Measurements from ENCODE around the gene VCAN.

Gene VCAN

GRCh38 chr5:83471405-83472212 lies at the start of gene VCAN:
VCAN (plus strand) TSS chr5:83471744; CDS start chr5:83483519, 11,775 bp downstream.
- no peaks in the 10 kb centered on the region for H3K27me3 ChIP-seq (ENCODE audit: insufficient read depth, insufficient read length)
- H3K36me3 ChIP-seq (ENCODE audit: insufficient read depth, insufficient read length, low read length) = no peaks in the 10 kb centered on the region
- peaks cover 13% of the 10 kb centered on the region; the same call in 1 of the 2 replicates for H3K9me3 ChIP-seq (ENCODE audit: insufficient read depth, low read length)
- peak within 1 kb of the TSS; percentile 93 for H3K9ac ChIP-seq (ENCODE audit: insufficient read length, low read depth)
- DNase-seq (ENCODE audit: low read depth, low spot score) = no peak
- peak within 1 kb of the TSS; percentile 85 for H3K4me3 ChIP-seq (ENCODE audit: insufficient read length, low read depth)
- H3K4me1 ChIP-seq (ENCODE audit: insufficient read depth, insufficient read length) = no peaks in the 10 kb centered on the region
- TF ChIP-seq SUZ12 (IDR thresholded peaks at IDR 0.05; ENCODE audit: extremely low read depth, insufficient read depth, insufficient read length) (no peak), ZNF274 (IDR thresholded peaks at IDR 0.05; ENCODE audit: low read depth, low read length) (no peak), YY1 (IDR thresholded peaks at IDR 0.05; ENCODE audit: insufficient read depth, insufficient read length) (no peak)

DNA sequence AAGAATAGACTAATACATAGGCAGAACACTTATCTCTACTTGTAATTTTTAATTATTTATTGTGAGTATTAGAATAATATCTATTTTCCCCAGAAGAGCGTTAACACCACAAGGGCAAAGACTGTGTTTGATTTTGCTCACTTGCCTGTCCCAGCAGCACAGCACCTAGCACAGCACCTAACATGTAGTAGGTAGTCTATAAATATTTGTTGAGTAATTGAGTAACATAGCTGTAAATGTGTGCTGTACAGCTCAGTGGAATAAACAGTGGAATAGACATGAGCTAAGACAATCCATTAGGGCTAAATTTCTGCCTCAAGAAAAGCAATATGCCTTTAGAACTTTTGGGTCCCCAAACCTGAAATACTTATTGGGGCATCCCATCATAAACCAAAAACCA lies 49.3 kb upstream of the VCAN start:
- TF ChIP-seq YY1 (IDR thresholded peaks at IDR 0.05; ENCODE audit: insufficient read depth, insufficient read length) (no peak), SUZ12 (IDR thresholded peaks at IDR 0.05; ENCODE audit: extremely low read depth, insufficient read depth, insufficient read length) (no peak), ZNF274 (IDR thresholded peaks at IDR 0.05; ENCODE audit: low read depth, low read length) (no peak)
- H3K9me3 ChIP-seq (ENCODE audit: insufficient read depth, low read length) = no peaks in the 10 kb centered on the region; the same call in 1 of the 2 replicates
- no peak overlapping the region for H3K4me3 ChIP-seq (ENCODE audit: insufficient read length, low read depth)
- no peaks in the 10 kb centered on the region for H3K4me1 ChIP-seq (ENCODE audit: insufficient read depth, insufficient read length)
- no peaks in the 10 kb centered on the region for H3K36me3 ChIP-seq (ENCODE audit: insufficient read depth, insufficient read length, low read length)
- H3K9ac ChIP-seq (ENCODE audit: insufficient read length, low read depth) = no peak overlapping the region
- no peak for DNase-seq (ENCODE audit: low read depth, low spot score)
- H3K27me3 ChIP-seq (ENCODE audit: insufficient read depth, insufficient read length) = no peaks in the 10 kb centered on the region

- TF ChIP-seq ZNF274 (IDR thresholded peaks at IDR 0.05; ENCODE audit: low read depth, low read length) (no peak), YY1 (IDR thresholded peaks at IDR 0.05; ENCODE audit: insufficient read depth, insufficient read length) (no peak), SUZ12 (IDR thresholded peaks at IDR 0.05; ENCODE audit: extremely low read depth, insufficient read depth, insufficient read length) (no peak)
- Histone ChIP-seq H3K4me1 (ENCODE audit: insufficient read depth, insufficient read length) (no peaks in the 10 kb centered on the region), H3K9me3 (ENCODE audit: insufficient read depth, low read length) (no peaks in the 10 kb centered on the region), H3K4me3 (ENCODE audit: insufficient read length, low read depth) (no peak overlapping the region), H3K27me3 (ENCODE audit: insufficient read depth, insufficient read length) (no peaks in the 10 kb centered on the region), H3K36me3 (ENCODE audit: insufficient read depth, insufficient read length, low read length) (no peaks in the 10 kb centered on the region), H3K9ac (ENCODE audit: insufficient read length, low read depth) (no peak overlapping the region)
- no peak for DNase-seq (ENCODE audit: low read depth, low spot score)
Observed at GRCh38 chr5:83426855-83427254, 44.7 kb upstream of the VCAN start.

DNA sequence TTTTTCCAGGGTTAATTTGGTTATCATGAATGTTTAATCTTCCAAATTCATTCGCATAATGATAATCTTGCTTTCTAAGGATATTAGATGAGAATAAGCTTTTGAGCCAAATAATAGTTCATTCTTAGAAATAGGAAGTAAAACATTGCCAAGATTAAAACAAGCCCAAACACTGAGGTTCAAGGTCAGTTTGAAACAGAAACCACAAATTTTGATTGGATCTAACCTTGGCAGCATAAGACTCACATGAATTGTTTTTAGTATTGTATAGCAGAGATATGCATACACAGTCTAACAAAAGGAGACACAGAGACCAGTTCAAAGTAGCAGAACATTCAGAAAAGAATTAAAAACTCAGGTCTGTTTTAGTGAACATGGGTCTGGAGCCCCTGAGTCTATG lies 43.4 kb upstream of the VCAN start:
- no peak for DNase-seq (ENCODE audit: low read depth, low spot score)
- Histone ChIP-seq H3K4me1 (ENCODE audit: insufficient read depth, insufficient read length) (no peaks in the 10 kb centered on the region), H3K27me3 (ENCODE audit: insufficient read depth, insufficient read length) (no peaks in the 10 kb centered on the region), H3K36me3 (ENCODE audit: insufficient read depth, insufficient read length, low read length) (no peaks in the 10 kb centered on the region), H3K4me3 (ENCODE audit: insufficient read length, low read depth) (no peak overlapping the region), H3K9ac (ENCODE audit: insufficient read length, low read depth) (no peak overlapping the region), H3K9me3 (ENCODE audit: insufficient read depth, low read length) (no peaks in the 10 kb centered on the region)
- TF ChIP-seq ZNF274 (IDR thresholded peaks at IDR 0.05; ENCODE audit: low read depth, low read length) (no peak), SUZ12 (IDR thresholded peaks at IDR 0.05; ENCODE audit: extremely low read depth, insufficient read depth, insufficient read length) (no peak), YY1 (IDR thresholded peaks at IDR 0.05; ENCODE audit: insufficient read depth, insufficient read length) (no peak)

- H3K4me3 ChIP-seq (ENCODE audit: insufficient read length, low read depth) = no peak overlapping the region
- no peak overlapping the region for H3K9ac ChIP-seq (ENCODE audit: insufficient read length, low read depth)
- no peaks in the 10 kb centered on the region for H3K27me3 ChIP-seq (ENCODE audit: insufficient read depth, insufficient read length)
- no peaks in the 10 kb centered on the region for H3K9me3 ChIP-seq (ENCODE audit: insufficient read depth, low read length)
- H3K4me1 ChIP-seq (ENCODE audit: insufficient read depth, insufficient read length) = no peaks in the 10 kb centered on the region
- H3K36me3 ChIP-seq (ENCODE audit: insufficient read depth, insufficient read length, low read length) = no peaks in the 10 kb centered on the region
- no peak for DNase-seq (ENCODE audit: low read depth, low spot score)
- no peak for TF ChIP-seq YY1 (IDR thresholded peaks at IDR 0.05; ENCODE audit: insufficient read depth, insufficient read length)
- TF ChIP-seq ZNF274 (IDR thresholded peaks at IDR 0.05; ENCODE audit: low read depth, low read length) = no peak
- no peak for TF ChIP-seq SUZ12 (IDR thresholded peaks at IDR 0.05; ENCODE audit: extremely low read depth, insufficient read depth, insufficient read length)
Observed at GRCh38 chr5:83428890-83429289, 42.7 kb upstream of the VCAN start.

- Histone ChIP-seq H3K4me1 (ENCODE audit: insufficient read depth, insufficient read length) (no peaks in the 10 kb centered on the region), H3K27me3 (ENCODE audit: insufficient read depth, insufficient read length) (no peaks in the 10 kb centered on the region), H3K9ac (ENCODE audit: insufficient read length, low read depth) (no peak overlapping the region), H3K9me3 (ENCODE audit: insufficient read depth, low read length) (no peaks in the 10 kb centered on the region), H3K36me3 (ENCODE audit: insufficient read depth, insufficient read length, low read length) (no peaks in the 10 kb centered on the region), H3K4me3 (ENCODE audit: insufficient read length, low read depth) (no peak overlapping the region)
- DNase-seq (ENCODE audit: low read depth, low spot score) = peak; percentile 71
- no peak for TF ChIP-seq YY1 (IDR thresholded peaks at IDR 0.05; ENCODE audit: insufficient read depth, insufficient read length)
- TF ChIP-seq ZNF274 (IDR thresholded peaks at IDR 0.05; ENCODE audit: low read depth, low read length) = no peak
- TF ChIP-seq SUZ12 (IDR thresholded peaks at IDR 0.05; ENCODE audit: extremely low read depth, insufficient read depth, insufficient read length) = no peak
Observed at GRCh38 chr5:83430130-83431010, 41.2 kb upstream of the VCAN start.

DNA sequence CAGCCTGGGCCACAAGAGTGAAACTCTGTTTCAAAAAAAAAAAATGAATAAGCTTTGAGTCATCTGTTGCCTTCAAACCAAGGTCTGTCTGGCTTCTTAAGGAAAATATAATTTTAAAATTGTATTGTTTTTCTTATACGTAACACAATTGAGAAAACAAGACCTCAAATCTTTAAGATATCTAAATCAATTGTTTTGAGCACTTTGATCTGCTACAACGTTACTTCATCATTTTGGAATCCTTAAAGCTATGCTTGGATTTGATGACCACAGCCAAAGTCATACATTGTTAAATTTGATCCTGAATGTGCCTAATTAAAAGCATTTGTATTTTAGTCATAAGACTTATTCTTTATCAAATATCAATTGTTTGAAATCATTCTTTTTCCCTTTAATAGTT lies 37.7 kb upstream of the VCAN start:
- Histone ChIP-seq H3K9me3 (ENCODE audit: insufficient read depth, low read length) (peaks cover 7% of the 10 kb centered on the region), H3K4me3 (ENCODE audit: insufficient read length, low read depth) (no peak overlapping the region), H3K27me3 (ENCODE audit: insufficient read depth, insufficient read length) (no peaks in the 10 kb centered on the region), H3K4me1 (ENCODE audit: insufficient read depth, insufficient read length) (no peaks in the 10 kb centered on the region), H3K9ac (ENCODE audit: insufficient read length, low read depth) (no peak overlapping the region), H3K36me3 (ENCODE audit: insufficient read depth, insufficient read length, low read length) (no peaks in the 10 kb centered on the region)
- DNase-seq (ENCODE audit: low read depth, low spot score) = no peak
- TF ChIP-seq SUZ12 (IDR thresholded peaks at IDR 0.05; ENCODE audit: extremely low read depth, insufficient read depth, insufficient read length) (no peak), YY1 (IDR thresholded peaks at IDR 0.05; ENCODE audit: insufficient read depth, insufficient read length) (no peak), ZNF274 (IDR thresholded peaks at IDR 0.05; ENCODE audit: low read depth, low read length) (no peak)
